HG03066 (cell line): ENCODE data around the gene WFDC13.
"Not testable (repeated sequence)": the region's sequence is repeated elsewhere in the genome, so short reads cannot be mapped to it uniquely, and the experiment has no call there.

Experiments
- ATAC-seq: cut with Tn5 transposase; IDR thresholded peaks from one replicate; pipeline ENCODE4 v1.9.1; 2021; ENCODE audit warnings: low read depth; ENCODE audit not compliant: unreplicated experiment

The WFDC13 gene, protein sequence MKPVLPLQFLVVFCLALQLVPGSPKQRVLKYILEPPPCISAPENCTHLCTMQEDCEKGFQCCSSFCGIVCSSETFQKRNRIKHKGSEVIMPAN

DNA sequence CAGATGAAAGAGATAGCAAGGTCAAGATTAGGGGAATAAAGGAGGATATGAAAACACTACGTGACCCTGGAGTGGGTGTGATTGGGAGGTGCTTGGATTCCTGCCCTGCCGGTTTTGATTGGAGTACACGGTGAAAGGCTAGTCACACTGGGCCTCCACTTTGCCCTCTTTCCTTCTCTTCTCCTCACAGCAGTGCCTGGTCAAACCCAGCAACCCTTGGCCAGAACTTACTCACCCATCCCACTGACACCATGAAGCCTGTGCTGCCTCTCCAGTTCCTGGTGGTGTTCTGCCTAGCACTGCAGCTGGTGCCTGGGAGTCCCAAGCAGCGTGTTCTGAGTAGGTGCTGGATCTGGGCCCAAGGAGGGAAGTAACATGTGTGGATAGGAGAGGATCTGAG, at the start of gene WFDC13:
Gene WFDC13 (plus strand): TSS at position 166 of the 400 bp plus-strand sequence. CDS start 86 bp downstream, at position 252.
- no peak for ATAC-seq

DNA sequence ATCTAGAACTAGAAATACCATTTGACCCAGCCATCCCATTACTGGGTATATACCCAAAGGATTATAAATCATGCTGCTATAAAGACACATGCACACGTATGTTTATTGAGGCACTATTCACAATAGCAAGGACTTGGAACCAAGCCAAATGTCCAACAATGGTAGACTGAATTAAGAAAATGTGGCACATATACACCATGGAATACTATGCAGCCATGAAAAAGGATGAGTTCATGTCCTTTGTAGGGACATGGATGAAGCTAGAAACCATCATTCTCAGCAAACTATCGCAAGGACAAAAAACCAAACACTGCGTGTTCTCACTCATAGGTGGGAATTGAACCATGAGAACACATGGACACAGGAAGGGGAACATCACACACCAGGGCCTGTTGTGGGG, 44.8 kb upstream of the WFDC13 start:
- not testable (repeated sequence) for ATAC-seq

DNA sequence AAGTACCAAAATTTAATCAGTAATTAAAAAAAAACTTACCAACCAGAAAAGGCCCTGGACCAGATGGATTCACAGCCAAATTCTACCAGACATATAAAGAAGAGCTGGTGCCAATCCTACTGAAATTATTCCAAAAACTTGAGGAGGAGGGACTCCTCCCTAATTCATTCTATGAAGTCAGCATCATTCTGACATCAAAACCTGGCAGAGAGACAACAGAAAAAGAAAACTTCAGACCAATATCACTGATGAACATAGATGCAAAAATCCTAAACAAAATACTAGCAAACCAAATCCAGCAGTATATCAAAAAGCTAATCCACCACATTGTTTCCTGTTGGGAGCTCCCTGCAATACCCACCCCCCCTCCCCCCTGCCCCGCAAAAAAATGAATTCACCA, 31.7 kb upstream of the WFDC13 start, which contains the start of gene WFDC11:
Gene WFDC11 (minus strand): TSS at position 101 of the 400 bp plus-strand sequence. CDS start 19,639 bp downstream, outside the sequence.
- ATAC-seq = no peak

DNA sequence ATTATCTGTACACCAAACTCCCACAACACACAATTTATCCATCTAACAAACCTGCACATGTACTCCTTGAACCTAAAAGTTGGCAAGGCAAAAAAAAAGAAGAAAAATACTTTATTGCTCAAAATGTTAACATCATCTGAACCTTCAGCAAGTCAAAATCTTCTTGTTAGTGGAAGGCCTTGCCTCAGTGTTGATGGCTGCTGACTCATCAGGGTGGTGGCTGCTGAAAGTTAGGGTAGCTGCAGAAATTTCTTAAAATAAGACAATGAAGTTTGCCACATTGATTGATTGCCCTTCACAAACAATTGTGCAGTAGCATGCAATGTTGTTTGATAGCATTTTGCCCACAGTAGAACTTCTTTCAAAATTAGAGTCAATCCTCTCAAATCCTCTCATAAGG, 29.1 kb upstream of the WFDC13 start:
- no peak for ATAC-seq

DNA sequence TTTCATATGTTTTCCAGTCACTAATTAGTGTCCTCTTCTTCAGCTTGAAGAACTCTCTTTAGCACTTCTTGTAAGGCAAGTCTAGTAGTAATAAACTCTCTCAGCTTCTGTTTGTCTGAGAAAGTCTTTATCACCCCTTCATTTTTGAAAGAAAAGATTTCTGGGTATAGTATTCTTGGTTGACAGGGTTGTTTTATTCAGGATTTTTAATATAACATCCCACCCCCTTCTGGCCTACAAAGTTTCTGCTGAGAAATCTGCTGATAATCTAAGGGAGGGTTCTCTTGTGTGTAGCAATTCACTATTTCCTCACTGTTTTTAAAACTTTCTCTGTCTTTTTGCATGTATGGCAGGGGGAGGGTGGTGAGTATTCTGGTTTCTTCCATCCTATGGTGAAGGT, 22.2 kb upstream of the WFDC13 start:
- ATAC-seq = no peak

DNA sequence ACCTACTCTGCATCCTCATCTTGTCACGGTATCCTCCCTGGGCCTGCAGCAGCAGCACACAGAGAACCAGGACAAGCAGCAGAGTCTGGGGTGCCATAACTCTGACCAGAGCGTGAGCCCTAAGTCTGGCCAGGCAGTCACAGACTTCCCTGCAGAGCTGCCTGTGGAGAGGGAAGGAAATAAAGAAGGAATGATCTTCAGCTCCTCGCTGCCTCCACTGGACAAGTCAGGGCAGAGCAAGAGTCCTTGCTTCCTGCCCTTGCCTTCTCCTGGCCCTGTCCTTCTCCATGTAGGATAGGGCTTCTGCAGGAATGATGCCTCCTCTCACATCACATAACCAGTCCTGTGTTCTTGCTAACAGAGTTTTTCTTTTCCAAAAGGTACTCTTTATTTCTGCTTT, 15.9 kb upstream of the WFDC13 start:
- no peak for ATAC-seq

DNA sequence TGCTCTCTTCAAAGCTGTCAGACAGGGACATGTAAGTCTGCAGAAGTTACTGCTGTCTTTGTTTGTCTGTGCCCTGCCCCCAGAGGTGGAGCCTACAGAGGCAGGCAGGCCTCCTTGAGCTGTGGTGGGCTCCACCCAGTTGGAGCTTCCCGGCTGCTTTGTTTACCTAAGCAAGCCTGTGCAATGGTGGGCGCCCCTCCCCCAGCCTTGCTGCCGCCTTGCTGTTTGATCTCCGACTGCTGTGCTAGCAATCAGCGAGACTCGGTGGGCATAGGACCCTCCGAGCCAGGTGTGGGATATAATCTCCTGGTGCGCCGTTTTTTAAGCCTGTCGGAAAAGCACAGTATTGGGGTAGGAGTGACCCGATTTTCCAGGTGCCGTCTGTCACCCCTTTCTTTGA, 8.5 kb upstream of the WFDC13 start:
- not testable (repeated sequence) for ATAC-seq

DNA sequence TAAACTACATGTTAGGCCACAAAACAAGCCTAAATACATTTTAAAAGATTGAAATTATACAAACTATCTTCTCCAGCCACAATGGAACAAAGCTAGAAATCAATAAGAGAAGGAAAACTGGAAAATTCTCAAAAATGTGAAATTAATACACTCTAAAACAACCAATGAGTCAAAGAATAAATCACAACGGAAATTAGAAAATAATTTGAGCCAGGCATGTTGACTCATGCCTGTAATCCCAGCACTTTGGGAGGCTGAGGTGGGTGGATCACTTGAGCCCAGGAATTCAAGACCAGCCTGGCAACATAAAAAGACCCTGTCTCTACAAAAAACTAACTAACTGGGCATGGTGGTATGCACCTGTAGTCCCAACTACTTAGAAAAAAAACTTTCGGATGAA, 6.3 kb upstream of the WFDC13 start:
- no peak for ATAC-seq

DNA sequence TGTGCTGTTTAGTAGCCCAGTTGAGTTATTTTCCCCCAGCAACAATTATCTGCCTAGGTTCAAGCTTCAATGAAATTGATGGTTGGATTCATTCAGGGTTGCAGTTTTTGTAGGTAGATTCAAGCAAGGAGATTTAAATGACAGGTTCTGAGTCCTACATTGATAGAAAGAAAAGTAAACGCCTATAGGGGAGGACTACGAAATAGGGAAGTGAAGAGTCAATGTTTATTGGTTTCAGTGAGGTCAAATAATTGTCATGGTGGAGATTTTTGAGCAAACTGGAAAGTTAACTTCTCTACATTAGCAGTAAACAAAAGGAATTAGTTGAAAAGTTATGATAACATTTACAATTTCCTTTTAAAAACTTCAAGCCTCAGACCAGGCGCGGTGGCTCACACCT, 734 bp upstream of the WFDC13 start:
- ATAC-seq = no peak

DNA sequence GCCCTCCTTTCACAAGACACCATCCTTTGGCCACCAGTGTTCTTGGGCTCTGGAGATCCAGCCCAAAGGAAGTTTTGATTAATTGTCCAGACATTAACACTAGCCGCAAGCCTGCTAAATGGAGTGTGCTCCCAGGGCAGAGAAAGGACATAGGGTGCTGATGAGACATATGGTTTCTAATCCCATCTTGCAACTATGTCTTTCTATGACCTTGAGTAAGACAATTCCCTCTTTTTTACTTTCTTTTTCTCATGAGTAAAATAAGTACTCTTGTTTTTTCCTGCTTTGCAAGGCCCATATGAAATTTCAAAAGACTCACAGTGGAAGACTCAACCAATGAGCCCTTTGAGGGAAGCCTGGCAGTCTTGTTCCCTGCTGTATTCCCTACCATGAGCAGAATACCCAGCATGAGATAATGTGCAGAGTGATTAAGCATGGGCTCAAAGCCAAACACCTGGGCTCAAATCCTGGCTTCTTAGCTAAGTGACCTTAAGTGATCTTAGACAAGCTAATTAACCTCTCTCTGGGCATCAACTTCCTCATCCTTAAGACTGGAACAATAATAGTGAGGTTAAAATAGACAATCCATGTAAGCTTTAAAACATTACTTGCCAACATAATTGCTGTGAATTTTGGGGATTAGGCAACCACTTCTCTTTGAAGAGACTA, 3.3 kb downstream of the WFDC13 start, which contains the start of gene WFDC10B:
Gene WFDC10B (minus strand): TSS at position 51 of the 669 bp plus-strand sequence. CDS start 19,027 bp downstream, outside the sequence.
- no peak for ATAC-seq

DNA sequence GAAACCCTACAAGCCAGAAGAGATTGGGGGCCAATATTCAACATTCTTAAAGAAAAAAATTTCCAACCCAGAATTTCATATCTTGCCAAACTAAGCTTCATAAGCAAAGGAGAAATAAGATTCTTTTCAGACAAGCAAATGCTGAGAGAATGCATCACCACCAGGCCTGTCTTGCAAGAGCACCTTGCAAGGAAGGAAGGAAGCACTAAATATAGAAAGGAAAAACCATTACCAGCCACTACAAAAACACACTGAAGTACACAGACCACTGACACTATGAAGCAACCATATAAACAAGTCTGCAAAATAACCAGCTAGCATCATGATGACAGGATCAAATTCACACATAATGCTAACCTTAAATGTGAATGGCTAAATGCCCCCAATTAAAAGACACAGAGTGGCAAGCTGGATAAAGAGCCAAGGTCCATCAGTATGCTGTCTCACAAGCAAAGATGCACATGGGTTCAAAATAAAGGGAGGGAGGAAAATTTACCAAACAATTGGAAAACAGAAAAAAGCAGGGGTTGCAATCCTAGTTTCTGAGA, 14.4 kb downstream of the WFDC13 start:
- not testable (repeated sequence) for ATAC-seq

DNA sequence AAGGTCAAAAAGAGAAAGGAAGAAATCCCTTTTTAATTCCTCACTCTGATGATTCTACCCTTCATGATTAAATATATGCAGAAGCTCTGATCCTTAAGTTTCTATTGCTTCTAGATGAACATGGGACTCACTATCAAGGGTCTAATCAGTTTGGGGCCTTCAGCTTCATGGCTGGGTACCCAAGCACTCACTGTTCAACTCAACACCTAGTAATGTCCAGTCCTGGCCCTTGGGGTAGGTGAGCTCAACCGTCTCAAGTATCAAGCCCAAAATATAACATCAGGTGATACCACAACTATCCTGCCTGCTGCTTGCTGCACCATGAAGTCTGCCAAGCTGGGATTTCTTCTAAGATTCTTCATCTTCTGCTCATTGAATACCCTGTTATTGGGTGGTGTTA, 20.2 kb downstream of the WFDC13 start, which contains the start of gene SPINT4:
Gene SPINT4 (plus strand): TSS at position 301 of the 400 bp plus-strand sequence. CDS start 21 bp downstream, at position 322.
- ATAC-seq = no peak

DNA sequence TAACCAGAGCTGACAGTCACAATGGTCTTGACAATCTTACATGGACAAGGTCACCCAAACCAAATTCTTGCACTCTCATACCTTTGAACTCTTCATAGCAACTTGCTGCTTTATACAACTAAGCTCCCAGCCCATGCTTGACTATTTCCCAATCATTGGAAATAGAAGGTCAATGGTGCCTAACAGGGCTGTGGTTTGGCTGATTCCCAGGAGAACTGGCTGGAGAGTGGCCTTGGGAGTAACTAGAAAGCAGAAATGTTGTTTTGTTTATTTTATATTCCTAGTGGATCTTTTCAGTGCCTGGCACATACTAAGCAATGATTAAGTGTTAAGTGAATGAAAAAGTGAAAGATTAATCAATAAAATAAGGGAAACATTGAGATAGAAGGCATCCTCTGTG, 23.3 kb downstream of the WFDC13 start:
- ATAC-seq = no peak

DNA sequence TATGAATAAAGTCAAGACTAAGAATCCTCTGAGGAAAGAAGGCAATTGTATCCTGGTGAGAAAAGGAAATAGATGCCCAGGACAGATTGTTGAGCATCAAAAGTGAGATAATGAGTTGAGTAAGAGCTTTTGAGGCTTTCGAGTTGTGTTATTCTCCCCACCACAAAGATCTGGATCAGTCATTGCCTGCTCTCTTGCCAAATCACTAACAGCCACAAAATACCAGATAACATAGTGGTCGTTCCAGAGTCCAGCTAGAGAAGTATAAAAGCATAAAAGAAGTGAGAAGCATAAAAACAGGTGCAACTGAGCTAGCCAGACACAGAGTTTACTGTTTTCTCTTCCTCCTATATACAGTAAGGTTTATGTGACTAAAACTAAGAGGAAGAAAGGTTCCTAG, 25.2 kb downstream of the WFDC13 start:
- no peak for ATAC-seq

DNA sequence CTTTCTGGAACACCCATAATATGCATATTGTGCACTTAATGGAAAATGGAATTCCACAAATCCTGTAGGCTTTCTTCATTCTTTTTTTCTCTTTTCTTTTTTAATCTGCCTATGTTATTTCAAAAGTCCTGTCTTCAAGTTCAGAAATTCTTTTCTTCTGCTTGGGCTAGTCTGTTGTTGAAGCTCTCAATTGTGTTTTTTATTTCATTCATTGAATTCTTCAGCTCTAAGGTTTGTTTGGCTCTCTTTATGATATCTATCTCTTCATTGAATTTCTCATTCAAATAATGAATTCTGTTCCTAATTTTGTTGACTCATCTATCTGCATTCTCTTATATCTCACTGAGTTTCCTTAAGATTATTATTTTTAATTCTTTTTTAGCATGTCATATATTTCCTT, 30.4 kb downstream of the WFDC13 start:
- ATAC-seq = no peak

DNA sequence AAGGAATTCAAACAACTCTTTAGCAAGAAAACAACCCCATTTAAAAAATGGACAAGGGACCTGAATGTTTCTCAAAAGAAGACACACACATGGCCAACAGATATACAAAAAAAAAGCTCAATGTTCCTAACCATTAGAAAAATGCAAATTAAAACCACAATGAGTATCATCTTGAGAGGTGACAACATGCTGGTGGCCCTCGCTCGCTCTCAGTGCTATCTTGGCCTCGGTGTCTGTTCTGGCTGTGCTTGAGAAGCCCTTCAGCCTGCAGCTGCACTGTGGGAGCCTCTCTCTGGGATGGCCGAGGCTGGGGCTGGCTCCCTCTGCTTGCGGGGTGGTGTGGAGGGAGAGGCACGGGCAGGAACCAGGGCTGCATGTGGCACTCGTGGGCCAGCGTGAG, 33.7 kb downstream of the WFDC13 start:
- no peak for ATAC-seq

DNA sequence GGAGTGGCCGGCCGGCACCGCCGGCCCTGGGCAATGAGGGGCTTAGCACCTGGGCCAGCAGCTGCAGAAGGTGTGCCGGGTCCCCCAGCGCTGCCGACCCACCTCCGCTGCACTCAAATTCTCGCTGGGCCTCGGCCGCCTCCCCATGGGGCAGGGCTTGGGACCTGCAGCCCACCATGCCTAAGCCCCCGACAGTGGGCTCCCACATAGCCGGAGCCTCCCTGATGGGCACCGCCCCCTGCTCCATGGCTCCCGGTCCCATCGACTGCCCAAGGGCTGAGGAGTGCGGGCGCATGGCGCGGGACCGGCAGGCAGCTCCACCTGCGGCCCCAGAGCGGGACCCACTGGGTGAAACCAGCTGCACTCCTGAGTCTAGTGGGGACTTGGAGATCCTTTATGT, 34.1 kb downstream of the WFDC13 start:
- no peak for ATAC-seq

DNA sequence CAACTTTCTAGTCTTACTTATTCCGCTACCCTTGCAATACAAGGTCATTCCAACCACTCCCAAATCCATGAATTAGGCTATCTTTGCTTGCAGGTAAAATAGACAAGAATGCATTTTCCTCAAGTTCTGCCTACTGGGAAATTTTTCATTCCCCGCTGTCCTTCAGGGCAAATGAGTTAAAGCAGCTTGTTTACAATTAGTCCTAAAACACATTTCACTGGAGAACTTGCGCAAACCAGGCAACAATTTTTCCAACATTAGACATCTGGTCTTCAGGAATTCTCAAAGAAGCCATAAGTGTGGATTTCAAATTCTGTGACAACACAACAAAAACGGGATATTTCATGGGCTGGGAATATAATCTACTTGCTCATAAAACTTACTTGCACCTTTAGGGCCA, 40.8 kb downstream of the WFDC13 start:
- no peak for ATAC-seq

DNA sequence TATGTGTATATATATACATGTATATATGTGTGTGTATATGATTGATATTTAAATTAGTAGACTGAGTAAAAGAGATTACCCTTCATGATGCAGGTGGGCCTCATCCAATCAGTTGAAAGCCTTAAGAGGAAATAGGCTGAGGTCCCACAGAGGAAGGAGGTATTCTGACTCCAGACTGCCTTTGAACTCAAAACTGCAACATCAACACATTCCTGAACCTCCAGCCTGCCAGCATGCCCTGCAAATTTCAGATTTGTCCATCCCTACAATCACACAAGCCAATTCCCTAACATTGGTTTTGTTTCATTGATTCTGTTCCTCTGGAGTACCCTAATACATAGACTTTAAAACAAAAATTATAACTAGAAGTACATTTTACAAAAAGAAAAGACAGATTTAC, 43.2 kb downstream of the WFDC13 start:
- ATAC-seq = no peak

DNA sequence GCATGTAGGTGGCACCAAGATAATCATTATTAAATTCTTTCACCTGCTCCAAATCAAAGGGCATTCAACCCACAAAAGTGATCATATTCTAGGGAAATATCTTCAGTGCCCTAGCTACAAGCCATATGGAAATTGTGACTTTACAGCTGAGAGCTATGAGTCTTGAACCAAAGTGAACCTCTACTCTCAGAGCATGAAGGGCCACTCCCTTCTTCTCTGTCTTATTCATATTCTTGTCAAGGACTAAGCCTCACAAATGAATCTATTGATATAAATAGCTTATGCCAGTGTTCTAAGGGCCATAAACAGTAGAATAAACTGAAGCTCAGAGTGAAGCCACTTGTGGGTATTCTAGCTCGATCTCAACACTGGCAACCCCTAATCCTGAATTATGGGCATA, 49.9 kb downstream of the WFDC13 start:
- no peak for ATAC-seq

DNA sequence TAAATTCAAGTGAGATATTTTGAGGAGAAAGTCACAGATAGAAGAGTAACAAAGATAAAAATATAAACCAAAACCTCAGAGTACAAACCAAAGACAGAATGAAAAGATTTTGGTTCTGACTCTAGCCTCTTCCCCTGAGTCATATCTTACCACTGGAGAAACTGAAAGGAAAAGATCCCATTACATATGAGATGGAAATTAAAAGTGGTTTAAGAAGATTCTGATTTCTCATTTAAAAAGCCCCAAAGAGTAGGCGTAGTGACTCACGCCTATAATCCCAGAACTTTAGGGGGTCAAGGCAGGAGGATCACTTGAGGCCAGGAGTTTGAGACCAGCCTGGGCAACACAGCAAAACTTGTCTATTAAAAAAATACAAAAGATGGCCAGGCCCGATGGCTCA, 50.9 kb downstream of the WFDC13 start:
- no peak for ATAC-seq

DNA sequence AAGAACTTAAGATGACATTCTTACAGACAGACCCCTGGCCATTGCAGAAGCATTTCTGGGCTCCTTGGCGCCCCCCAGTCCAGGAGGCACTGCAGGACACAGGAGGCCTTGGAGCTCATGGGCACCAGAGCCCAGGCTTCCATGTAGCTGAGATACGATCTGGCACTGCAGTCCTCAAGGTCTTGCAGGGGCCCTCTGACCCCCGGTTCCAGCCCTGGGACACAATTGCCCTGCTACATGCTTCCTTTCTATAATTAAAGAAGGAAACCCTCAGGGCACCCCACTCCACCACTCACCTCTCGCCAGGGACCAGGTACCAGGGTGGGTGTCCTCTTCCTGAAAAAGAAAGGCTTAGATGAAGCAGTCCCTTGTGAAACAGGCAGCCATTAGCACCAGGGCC, 56.3 kb downstream of the WFDC13 start:
- no peak for ATAC-seq
